Measurements from ENCODE around the gene NEDD4L. TPM values are rescaled to one million over a fixed set of nuclear protein-coding genes. Genes with fewer than 3 reads are reported as not detected.

The NEDD4L gene
- polyA plus RNA-seq, 1 of the 3 experiments (the other 2 are of a cell fraction): 13.2 TPM

DNA sequence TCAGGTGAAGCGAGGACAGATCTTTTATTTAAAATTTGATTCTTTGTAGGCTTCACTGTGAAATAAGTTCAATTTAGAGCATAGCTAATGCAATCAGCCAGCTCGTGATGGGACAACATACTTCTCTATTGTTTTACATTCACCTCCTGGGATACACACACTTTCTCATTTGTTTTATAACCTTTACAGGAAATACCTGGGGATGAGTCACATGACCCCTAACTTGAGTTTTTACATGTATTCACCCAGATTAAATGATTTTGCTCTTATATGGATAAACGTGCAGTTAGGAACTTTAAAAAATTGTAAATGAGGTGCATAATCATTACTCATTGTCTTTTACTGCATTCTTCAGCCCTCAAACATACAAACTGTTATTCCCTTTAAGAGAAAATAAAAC is 152.1 kb downstream of the NEDD4L start:
- ChIA-PET CTCF (interaction anchor here (0.8 to 5.6 kb wide), 3 partner anchors 15 to 98 kb away, joined by 3 to 43 read pairs (median 3); no protein-coding TSS in a partner anchor), POLR2A (no interaction called here)
- H3F3A ChIP-seq (replicated peaks; ENCODE audit: insufficient read depth): no peaks in the 10 kb centered on the region
- peak overlapping the region; percentile 17; the same call in 1 of the 2 replicates for H2AFZ ChIP-seq (ENCODE audit: low read depth)
- DNase-seq: no peak
- H3K9me3 ChIP-seq: no peaks in the 10 kb centered on the region
- peaks cover 2 to 12% of the 10 kb centered on the region in 2 experiments; a peak in 3 of 4 replicates for H3K4me1 ChIP-seq (ENCODE audit: control insufficient read depth in 1 of 2, insufficient read depth in 2 of 2, low read depth in 1 of 2, low read length in 1 of 2)
- H3K27me3 ChIP-seq (ENCODE audit: insufficient read depth): no peaks in the 10 kb centered on the region
- no peak for TF ChIP-seq GABPA (IDR thresholded peaks at IDR 0.05; ENCODE audit: low read depth)
- TF ChIP-seq RAD21 (IDR thresholded peaks at IDR 0.05; ENCODE audit: low read length): no peak
- H3K27ac ChIP-seq (ENCODE audit: low read depth in 2 of 2, low read length in 1 of 2): peak overlapping the region in 1 of 2 experiments; percentile 3; a peak in 1 of 4 replicates
- H3K4me2 ChIP-seq: peak overlapping the region; percentile 37; the same call in 1 of the 2 replicates
- WGBS (ENCODE audit: low lambda C conversion rate): 46% methylated on average over 3 of the region's 3 CpGs
- no peaks in the 10 kb centered on the region for H3K9me2 ChIP-seq
- no peaks in the 10 kb centered on the region for H3K79me2 ChIP-seq (ENCODE audit: insufficient read depth)
- H4K20me1 ChIP-seq (ENCODE audit: insufficient read depth): no peaks in the 10 kb centered on the region
- H3K36me3 ChIP-seq (replicated peaks in 1 of 2; ENCODE audit: control insufficient read depth in 1 of 2, insufficient read depth in 2 of 2, low read length in 1 of 2): no peaks in the 10 kb centered on the region
- H3K9ac ChIP-seq: peak overlapping the region; percentile 11; the same call in 1 of the 2 replicates
- H3K4me3 ChIP-seq (ENCODE audit: low read depth in 2 of 2, low read length in 1 of 2): no peak overlapping the region

- no peak overlapping the region for H3K9ac ChIP-seq
- no peaks in the 10 kb centered on the region for H3K79me2 ChIP-seq (ENCODE audit: insufficient read depth)
- H3K4me1 ChIP-seq (ENCODE audit: control insufficient read depth in 1 of 2, insufficient read depth in 2 of 2, low read depth in 1 of 2, low read length in 1 of 2): peaks cover 4 to 12% of the 10 kb centered on the region in 2 experiments; a peak in 3 of 4 replicates
- no peaks in the 10 kb centered on the region for H3F3A ChIP-seq (replicated peaks; ENCODE audit: insufficient read depth)
- no peak overlapping the region for H3K4me3 ChIP-seq (ENCODE audit: low read depth in 2 of 2, low read length in 1 of 2)
- H3K27me3 ChIP-seq (ENCODE audit: insufficient read depth): no peaks in the 10 kb centered on the region
- H3K9me2 ChIP-seq: no peaks in the 10 kb centered on the region
- ChIA-PET POLR2A (no interaction called here), CTCF (interaction anchor here (0.8 kb wide), 1 partner anchor 97 kb away, joined by 3 read pairs; no protein-coding TSS in a partner anchor)
- DNase-seq: no peak
- H3K36me3 ChIP-seq (replicated peaks in 1 of 2; ENCODE audit: control insufficient read depth in 1 of 2, insufficient read depth in 2 of 2, low read length in 1 of 2): no peaks in the 10 kb centered on the region
- WGBS (ENCODE audit: low lambda C conversion rate): 96% methylated on average over 19 of the region's 19 CpGs
- no peaks in the 10 kb centered on the region for H3K9me3 ChIP-seq
- H3K4me2 ChIP-seq: peak overlapping the region; percentile 37; the same call in 1 of the 2 replicates
- no peaks in the 10 kb centered on the region for H4K20me1 ChIP-seq (ENCODE audit: insufficient read depth)
- H2AFZ ChIP-seq (ENCODE audit: low read depth): no peak overlapping the region
- no peak overlapping the region for H3K27ac ChIP-seq (ENCODE audit: low read depth in 2 of 2, low read length in 1 of 2)
- no peak for TF ChIP-seq CTCF (IDR thresholded peaks at IDR 0.05)
- no peak for TF ChIP-seq RXRA (IDR thresholded peaks at IDR 0.05; ENCODE audit: borderline replicate concordance, low read depth)
- no peak for TF ChIP-seq MEF2A (IDR thresholded peaks at IDR 0.05; ENCODE audit: borderline replicate concordance, low read depth)
- TF ChIP-seq NRF1 (IDR thresholded peaks at IDR 0.05; ENCODE audit: low read depth, low read length): no peak
- TF ChIP-seq FOXJ3 (CRISPR knock-in tag; IDR thresholded peaks at IDR 0.05): no peak
- no peak for TF ChIP-seq PBX3 (IDR thresholded peaks at IDR 0.05)
- TF ChIP-seq TCF12 (IDR thresholded peaks at IDR 0.05): no peak
- TF ChIP-seq EZH2phosphoT487 (IDR thresholded peaks at IDR 0.05; ENCODE audit: borderline replicate concordance, low read depth): no peak
- TF ChIP-seq TAF1 (IDR thresholded peaks at IDR 0.05; ENCODE audit: borderline replicate concordance, low read depth, low read length): no peak
- TF ChIP-seq GATA2 (CRISPR knock-in tag; IDR thresholded peaks at IDR 0.05): no peak
- TF ChIP-seq, protein P1, sequence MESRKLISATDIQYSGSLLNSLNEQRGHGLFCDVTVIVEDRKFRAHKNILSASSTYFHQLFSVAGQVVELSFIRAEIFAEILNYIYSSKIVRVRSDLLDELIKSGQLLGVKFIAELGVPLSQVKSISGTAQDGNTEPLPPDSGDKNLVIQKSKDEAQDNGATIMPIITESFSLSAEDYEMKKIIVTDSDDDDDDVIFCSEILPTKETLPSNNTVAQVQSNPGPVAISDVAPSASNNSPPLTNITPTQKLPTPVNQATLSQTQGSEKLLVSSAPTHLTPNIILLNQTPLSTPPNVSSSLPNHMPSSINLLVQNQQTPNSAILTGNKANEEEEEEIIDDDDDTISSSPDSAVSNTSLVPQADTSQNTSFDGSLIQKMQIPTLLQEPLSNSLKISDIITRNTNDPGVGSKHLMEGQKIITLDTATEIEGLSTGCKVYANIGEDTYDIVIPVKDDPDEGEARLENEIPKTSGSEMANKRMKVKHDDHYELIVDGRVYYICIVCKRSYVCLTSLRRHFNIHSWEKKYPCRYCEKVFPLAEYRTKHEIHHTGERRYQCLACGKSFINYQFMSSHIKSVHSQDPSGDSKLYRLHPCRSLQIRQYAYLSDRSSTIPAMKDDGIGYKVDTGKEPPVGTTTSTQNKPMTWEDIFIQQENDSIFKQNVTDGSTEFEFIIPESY (IDR thresholded peaks at IDR 0.05; ENCODE audit: borderline replicate concordance, low read depth): no peak
- TF ChIP-seq ELF1 (IDR thresholded peaks at IDR 0.05): no peak
- TF ChIP-seq, protein P2, sequence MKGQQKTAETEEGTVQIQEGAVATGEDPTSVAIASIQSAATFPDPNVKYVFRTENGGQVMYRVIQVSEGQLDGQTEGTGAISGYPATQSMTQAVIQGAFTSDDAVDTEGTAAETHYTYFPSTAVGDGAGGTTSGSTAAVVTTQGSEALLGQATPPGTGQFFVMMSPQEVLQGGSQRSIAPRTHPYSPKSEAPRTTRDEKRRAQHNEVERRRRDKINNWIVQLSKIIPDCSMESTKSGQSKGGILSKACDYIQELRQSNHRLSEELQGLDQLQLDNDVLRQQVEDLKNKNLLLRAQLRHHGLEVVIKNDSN (IDR thresholded peaks at IDR 0.05; ENCODE audit: borderline replicate concordance, low read depth): no peak
- TF ChIP-seq FOXM1 (IDR thresholded peaks at IDR 0.05; ENCODE audit: low read depth): no peak
- TF ChIP-seq EP300 (IDR thresholded peaks at IDR 0.05; ENCODE audit: borderline replicate concordance in 1 of 2, low read depth in 1 of 2, low read length in 1 of 2): no peak
- no peak for TF ChIP-seq RCOR1 (IDR thresholded peaks at IDR 0.05; ENCODE audit: low read length)
- no peak for TF ChIP-seq RFX5 (IDR thresholded peaks at IDR 0.05; ENCODE audit: low read length)
Observed at GRCh38 chr18:58196881-58197872, 153.2 kb downstream of the NEDD4L start.

All from SK-N-SH (cell line).